ENCODE measurements around the gene ITPK1.

Gene ITPK1

DNA sequence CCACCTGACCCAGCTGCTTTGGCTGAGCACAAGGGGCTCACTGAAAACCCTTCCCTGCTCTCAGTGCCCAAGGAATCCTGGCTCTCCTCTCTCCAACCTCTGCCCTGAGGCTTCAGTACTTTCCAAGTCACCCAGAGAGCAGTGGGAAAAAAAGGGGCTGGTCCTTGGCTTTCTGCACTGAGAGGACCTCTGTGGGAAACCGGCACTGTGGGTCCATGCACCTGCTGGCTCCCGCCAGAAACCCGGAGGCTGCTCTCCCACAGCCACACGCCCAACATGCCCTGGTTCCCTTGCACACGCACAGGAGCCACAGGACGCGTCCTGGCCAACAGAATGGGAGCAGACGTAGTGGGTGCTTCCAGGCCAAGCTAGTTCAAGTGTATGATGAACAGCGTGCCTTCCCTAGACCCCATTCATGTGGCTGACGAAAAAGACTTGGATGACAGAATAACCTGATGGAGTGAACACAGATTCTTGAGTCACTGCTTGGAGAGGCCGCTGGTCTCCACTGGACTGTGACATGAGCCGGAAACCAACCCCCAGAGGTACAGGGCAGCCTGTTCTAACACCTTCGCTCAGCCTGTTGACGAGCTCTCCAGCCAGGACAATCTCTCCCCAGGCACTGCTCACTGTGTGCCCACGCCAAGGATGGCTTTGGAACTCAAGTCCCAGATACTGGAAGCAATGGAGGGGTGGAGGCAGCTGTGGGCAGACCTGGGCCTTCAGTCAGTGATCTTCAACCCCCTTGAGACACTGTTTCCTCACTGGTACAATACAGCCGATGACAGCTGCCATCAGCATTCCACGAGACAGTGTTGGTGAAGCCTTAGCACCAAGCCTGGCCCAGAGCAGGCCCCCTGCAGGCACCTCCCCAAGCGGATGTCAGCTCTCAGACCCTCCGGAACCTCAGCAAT lies 87.7 kb downstream of the ITPK1 start:
- no peak for DNase-seq (ENCODE audit: low spot score)

GRCh38 chr14:93026339-93026738 lies 89.4 kb downstream of the ITPK1 start:
- DNase-seq (ENCODE audit: low spot score), result no peak

- no peak for DNase-seq (ENCODE audit: low spot score)
These were observed 90.7 kb downstream of the ITPK1 start for GRCh38 chr14:93025055-93025454.

- DNase-seq (ENCODE audit: low spot score), result no peak
These were observed 91.2 kb downstream of the ITPK1 start for GRCh38 chr14:93024493-93024892.

DNA sequence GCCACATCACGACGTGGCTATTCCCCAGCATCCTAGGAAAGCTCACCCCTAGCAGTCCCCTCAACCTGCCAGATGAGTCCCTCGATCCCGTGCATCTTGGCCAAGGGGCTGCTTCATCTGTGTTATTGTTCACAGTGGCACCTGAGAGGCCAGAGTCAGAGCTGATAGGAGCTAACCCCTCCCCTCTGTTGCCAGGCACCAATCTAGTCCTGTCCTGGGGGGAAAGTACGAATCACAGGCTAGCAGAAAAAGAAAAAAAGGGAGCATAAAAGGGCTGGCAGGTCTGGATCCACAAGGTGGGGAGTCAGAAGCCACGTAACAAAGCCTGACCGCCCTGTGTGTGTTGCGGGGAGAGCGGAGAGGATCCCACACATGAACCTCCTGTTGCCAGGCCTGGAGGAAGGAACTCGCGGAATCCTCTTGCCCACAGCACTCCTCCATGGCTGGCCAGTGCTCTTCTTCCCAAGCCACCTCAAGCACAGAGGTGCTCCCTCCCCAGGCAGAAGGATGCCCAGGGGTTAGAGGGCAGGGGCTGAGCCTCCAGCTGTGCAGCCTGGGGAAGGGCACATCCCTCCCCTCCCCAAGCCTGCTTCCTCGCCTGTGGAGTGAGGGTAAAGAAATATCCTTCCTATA lies 91.8 kb downstream of the ITPK1 start:
- no peak for DNase-seq (ENCODE audit: low spot score)

DNA sequence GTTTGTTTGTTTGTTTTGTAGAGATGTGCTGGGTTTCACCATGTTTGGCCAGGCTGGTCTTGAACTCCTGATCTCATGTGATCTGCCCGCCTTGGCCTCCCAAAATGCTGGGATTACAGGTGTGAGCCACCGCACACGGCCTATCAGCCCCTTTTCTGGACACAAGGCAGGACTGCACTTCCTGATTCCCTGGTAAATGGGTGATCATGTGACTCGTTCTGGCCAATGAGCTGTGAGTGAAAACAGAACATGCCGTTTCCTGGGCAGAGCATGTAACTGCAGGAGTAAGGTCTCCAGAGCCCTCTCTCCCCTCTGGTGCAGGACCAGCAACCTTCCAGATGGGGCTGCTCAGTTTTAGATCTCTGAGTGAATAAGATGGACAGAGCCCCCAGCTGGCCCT lies 92.7 kb downstream of the ITPK1 start:
- no peak for DNase-seq (ENCODE audit: low spot score)

GRCh38 chr14:93019970-93020369 lies 95.8 kb downstream of the ITPK1 start:
- DNase-seq (ENCODE audit: low spot score), result no peak

GRCh38 chr14:93019367-93019843 lies 96.3 kb downstream of the ITPK1 start:
- no peak for DNase-seq (ENCODE audit: low spot score)

GRCh38 chr14:93018366-93018765 lies 97.4 kb downstream of the ITPK1 start:
- no peak for DNase-seq (ENCODE audit: low spot score)

DNA sequence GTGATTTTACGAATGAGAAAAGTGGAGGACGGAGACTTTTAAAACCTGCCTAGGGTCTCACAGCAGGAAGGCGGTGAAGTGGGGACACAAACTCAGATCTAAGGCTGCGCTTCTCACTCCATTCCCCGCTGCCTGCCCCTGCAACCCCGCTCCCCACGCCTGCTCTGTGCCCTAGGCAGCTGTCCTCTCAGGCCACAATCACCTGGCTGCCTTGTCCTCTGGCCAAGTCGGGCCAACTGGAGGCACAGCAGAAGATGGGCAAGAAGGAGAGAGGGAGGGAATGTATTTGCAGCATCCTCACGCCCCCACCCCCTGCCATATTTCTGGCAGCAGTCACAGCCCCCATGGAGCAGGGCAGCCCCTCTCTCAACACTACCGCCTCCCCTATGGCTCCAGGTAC lies 97.8 kb downstream of the ITPK1 start:
- DNase-seq (ENCODE audit: low spot score), result no peak

DNA sequence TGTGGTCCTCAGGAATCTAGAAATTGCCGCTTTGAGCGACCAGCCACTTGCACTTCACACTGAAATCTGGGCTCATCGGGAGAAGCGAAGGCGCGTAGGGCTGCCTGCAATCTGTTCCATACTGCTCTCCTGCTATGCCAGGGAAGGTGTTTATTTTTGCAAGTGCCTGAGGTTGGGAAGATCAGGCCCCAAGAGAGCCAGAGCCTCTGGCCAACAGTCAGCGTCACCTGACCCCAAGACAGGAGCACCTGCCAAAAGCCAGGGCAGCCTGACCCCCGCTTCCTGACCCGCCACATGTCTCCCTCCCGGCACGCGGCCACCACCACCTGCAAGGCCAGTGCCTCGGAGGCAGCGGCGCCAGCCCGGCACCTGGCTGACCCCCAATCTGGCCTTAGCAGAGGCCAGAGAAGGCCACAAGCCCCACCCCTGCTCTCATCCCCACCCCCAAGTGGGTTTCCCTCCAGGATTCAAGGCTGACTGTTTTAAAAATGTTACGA lies 98.4 kb downstream of the ITPK1 start:
- no peak for DNase-seq (ENCODE audit: low spot score)

- no peak for DNase-seq (ENCODE audit: low spot score)
These were observed 99.4 kb downstream of the ITPK1 start for GRCh38 chr14:93016275-93016845.

GRCh38 chr14:93015505-93015904 lies 100.2 kb downstream of the ITPK1 start:
- DNase-seq (ENCODE audit: low spot score), result no peak

GRCh38 chr14:93015064-93015463 lies 100.7 kb downstream of the ITPK1 start:
- no peak for DNase-seq (ENCODE audit: low spot score)

DNA sequence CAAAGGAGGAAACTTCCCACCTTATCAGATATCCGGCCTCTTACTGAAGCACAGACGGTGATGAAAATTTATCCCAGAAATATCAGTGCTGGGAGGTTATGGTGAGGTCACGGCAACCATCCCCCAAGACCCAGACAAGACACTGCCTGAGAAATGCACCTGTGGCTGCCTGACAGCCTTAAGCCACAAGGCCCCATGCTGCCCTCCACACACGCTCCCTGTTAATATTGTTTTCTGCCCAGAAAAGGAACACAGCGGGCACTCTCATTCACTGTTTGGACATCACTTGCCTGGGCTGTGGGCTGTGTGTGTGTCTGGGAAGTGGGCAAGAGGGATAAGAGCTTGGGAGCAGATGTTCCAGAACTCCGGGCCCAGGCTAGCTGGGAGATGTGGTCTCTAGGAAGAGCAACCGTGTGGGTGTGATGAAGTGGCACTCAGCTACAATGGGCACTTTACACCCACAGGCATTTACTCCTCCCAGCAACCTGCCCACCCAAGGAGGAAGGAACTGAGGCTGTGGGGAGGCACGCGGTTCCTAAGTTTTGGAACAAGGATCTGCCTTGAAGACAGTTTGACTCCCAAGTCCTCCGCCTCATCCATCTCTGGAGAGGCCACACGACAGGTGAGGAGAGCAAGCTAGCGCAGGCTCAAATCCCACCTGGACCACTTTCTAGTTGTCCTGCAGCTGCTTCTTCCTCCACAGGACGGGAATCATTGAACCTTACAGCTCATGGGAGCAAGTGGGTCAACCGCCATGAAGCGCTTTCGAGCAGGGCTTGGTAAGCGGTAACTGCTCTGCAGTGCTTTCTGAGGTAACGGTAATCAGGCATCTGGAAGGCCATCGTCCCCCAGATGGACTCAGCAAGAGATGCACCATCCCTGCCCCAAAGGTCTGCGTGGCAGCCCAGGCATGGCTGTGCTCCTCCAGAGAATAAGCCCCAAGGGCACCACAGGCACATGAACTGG lies 101.4 kb downstream of the ITPK1 start:
- no peak for DNase-seq (ENCODE audit: low spot score)

DNA sequence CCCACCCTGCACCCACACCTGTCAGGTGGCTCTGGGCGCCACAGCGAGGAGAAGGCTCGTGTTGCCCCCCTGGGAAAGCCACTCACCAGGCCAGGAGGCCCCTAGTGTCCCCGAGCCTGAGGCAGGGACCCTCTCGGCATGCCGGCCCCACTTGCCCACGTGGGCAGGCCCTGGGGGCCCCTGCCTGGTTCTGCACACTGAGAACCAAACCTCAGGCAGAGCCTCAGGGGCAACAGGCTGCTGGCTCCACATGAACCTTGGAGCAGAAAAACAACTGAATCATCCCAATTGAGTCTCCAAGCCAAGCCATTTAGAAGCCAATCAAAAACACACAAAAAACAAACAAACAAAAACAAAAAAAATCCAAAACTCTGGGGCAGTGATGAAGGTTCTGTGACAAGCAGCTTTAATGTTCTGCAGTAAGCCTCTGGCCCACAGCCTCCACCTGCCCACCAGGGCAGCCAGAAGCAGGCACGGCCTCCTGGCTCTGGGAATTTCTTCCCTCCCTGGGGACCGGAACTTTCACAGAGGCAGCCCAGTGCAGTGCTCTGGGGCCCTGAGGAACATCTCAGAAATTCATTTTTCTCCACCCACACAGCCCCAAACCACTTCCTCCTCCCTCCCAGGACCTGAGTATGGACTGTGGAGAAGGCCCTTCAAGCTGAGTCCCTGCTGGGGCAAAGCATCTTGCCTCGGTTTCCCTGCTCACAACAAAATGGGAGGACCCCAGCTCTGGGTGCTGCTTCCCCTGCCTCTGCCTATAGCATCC lies 102.6 kb downstream of the ITPK1 start:
- no peak for DNase-seq (ENCODE audit: low spot score)

DNA sequence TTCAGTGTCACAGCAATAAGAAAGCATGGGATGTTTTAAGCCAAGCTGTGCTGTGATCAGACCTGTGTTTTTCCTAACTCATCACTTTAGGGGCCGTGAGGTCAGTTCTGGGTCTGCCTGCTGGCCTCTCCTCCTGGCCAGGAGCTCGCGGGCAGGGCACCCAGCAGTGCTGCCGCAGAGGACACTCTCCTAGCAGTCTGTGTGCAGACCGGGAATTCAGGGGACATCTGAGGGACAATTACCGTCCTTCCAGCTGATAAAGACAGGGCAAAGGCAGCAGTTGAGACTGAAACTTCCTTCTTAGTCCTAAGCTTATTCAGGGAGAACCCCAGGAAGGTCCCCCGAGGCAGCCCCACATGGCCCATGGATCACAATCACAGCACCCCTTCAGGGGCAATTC lies 103.2 kb downstream of the ITPK1 start:
- DNase-seq (ENCODE audit: low spot score), result no peak

GRCh38 chr14:93011650-93012325 lies 103.9 kb downstream of the ITPK1 start:
- DNase-seq (ENCODE audit: low spot score), result no peak

- DNase-seq (ENCODE audit: low spot score), result no peak
These were observed 104.6 kb downstream of the ITPK1 start for GRCh38 chr14:93011141-93011529.

DNA sequence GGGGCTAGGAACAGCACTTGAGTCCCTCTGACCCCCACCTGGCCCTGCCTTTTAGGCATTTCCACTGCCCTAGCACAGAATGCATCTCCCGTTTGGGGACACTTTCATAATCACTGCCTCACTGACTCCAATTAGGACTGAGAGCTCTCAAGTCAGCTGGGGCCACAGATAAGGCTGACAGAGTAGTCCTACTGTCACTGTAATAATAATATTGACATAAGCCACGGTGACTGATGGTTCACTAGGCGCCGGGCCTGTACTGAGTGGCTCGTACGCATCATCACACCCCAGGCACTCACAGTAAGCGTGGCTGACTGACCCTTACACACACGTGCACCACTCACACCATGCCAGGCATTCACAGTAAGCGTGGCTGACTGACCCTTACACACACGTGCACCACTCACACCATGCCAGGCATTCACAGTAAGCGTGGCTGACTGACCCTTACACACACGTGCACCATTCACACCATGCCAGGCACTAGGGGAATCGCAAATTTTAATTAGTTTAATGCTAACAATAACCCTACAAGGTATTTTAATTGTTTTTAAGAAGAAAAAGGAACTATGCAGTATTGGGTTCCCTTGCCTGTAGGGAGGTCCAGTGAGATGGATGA lies 105.1 kb downstream of the ITPK1 start:
- no peak for DNase-seq (ENCODE audit: low spot score)

Data from hematopoietic multipotent progenitor cell treated with erythropoietin and hydrocortisone succinate and interleukin-3 and kit ligand, for 15 days (in vitro differentiated cells).